ENCODE measurements around the gene ARAP2. TPM values are rescaled to one million over a fixed set of nuclear protein-coding genes. Genes with fewer than 3 reads are reported as not detected.
A peak's percentile ranks its signal among the peaks of the same experiment; 100 is the strongest.

ARAP2 gene
- total RNA-seq, 1 donor from 2014 or later = 57.1 TPM

GRCh38 chr4:36053930-36054329, 190.4 kb downstream of the ARAP2 start:
- no peak for FAIRE-seq
- no peak for DNase-seq (ENCODE audit: low spot score in 2 of 2)

GRCh38 chr4:36051634-36052033, 192.7 kb downstream of the ARAP2 start:
- no peak for FAIRE-seq
- DNase-seq (ENCODE audit: low spot score in 2 of 2) = no peak

- FAIRE-seq = no peak
- DNase-seq (ENCODE audit: low spot score in 2 of 2) = no peak
Observed at GRCh38 chr4:36046026-36046425, 198.3 kb downstream of the ARAP2 start.

GRCh38 chr4:36043901-36044300, 200.4 kb downstream of the ARAP2 start:
- no peak for DNase-seq (ENCODE audit: low spot score in 2 of 2)
- no peak for FAIRE-seq

- no peak for FAIRE-seq
Observed at GRCh38 chr4:36043241-36043640, 201.1 kb downstream of the ARAP2 start.

GRCh38 chr4:36042122-36042970, 202.0 kb downstream of the ARAP2 start:
- DNase-seq (ENCODE audit: low spot score in 2 of 2) (no peak), FAIRE-seq (no peak)

More at GRCh38 chr4:36043241-36043640, 201.1 kb downstream of the ARAP2 start:
- DNase-seq (ENCODE audit: low spot score in 2 of 2) = no peak

- FAIRE-seq (no peak), DNase-seq (ENCODE audit: low spot score in 2 of 2) (no peak)
Observed at GRCh38 chr4:36041340-36041739, 203.0 kb downstream of the ARAP2 start.

GRCh38 chr4:36039026-36039425, 205.3 kb downstream of the ARAP2 start:
- DNase-seq (ENCODE audit: low spot score in 2 of 2) = no peak
- FAIRE-seq = no peak

GRCh38 chr4:36038491-36038890, 205.8 kb downstream of the ARAP2 start:
- DNase-seq (ENCODE audit: low spot score in 2 of 2) = no peak
- no peak for FAIRE-seq

- DNase-seq (ENCODE audit: low spot score in 2 of 2) (no peak), FAIRE-seq (no peak)
Observed at GRCh38 chr4:36037127-36037526, 207.2 kb downstream of the ARAP2 start.

GRCh38 chr4:36029951-36030350, 214.4 kb downstream of the ARAP2 start:
- peak; percentile 3 for FAIRE-seq
- no peak for DNase-seq (ENCODE audit: low spot score in 2 of 2)

- DNase-seq (ENCODE audit: low spot score in 2 of 2) = no peak
- no peak for FAIRE-seq
Observed at GRCh38 chr4:36027203-36027602, 217.1 kb downstream of the ARAP2 start.

- no peak for FAIRE-seq
- DNase-seq (ENCODE audit: low spot score in 2 of 2) = no peak
Observed at GRCh38 chr4:36026348-36026880, 217.9 kb downstream of the ARAP2 start.

- DNase-seq (ENCODE audit: low spot score in 2 of 2) = no peak
- FAIRE-seq = no peak
Observed at GRCh38 chr4:36024901-36025660, 219.2 kb downstream of the ARAP2 start.

GRCh38 chr4:36020351-36020750, 224.0 kb downstream of the ARAP2 start:
- FAIRE-seq = no peak
- no peak for DNase-seq (ENCODE audit: low spot score in 2 of 2)

Other genes starting within 250 kb of the ARAP2 start
- gene DTHD1, start 37.1 kb upstream of the ARAP2 start, total RNA-seq = under 0.01 TPM

Data from frontal cortex (tissue), 4 donors.